ENCODE data around the gene LAMA5.

The LAMA5 gene, protein sequence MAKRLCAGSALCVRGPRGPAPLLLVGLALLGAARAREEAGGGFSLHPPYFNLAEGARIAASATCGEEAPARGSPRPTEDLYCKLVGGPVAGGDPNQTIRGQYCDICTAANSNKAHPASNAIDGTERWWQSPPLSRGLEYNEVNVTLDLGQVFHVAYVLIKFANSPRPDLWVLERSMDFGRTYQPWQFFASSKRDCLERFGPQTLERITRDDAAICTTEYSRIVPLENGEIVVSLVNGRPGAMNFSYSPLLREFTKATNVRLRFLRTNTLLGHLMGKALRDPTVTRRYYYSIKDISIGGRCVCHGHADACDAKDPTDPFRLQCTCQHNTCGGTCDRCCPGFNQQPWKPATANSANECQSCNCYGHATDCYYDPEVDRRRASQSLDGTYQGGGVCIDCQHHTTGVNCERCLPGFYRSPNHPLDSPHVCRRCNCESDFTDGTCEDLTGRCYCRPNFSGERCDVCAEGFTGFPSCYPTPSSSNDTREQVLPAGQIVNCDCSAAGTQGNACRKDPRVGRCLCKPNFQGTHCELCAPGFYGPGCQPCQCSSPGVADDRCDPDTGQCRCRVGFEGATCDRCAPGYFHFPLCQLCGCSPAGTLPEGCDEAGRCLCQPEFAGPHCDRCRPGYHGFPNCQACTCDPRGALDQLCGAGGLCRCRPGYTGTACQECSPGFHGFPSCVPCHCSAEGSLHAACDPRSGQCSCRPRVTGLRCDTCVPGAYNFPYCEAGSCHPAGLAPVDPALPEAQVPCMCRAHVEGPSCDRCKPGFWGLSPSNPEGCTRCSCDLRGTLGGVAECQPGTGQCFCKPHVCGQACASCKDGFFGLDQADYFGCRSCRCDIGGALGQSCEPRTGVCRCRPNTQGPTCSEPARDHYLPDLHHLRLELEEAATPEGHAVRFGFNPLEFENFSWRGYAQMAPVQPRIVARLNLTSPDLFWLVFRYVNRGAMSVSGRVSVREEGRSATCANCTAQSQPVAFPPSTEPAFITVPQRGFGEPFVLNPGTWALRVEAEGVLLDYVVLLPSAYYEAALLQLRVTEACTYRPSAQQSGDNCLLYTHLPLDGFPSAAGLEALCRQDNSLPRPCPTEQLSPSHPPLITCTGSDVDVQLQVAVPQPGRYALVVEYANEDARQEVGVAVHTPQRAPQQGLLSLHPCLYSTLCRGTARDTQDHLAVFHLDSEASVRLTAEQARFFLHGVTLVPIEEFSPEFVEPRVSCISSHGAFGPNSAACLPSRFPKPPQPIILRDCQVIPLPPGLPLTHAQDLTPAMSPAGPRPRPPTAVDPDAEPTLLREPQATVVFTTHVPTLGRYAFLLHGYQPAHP (N-terminal part only)

DNA sequence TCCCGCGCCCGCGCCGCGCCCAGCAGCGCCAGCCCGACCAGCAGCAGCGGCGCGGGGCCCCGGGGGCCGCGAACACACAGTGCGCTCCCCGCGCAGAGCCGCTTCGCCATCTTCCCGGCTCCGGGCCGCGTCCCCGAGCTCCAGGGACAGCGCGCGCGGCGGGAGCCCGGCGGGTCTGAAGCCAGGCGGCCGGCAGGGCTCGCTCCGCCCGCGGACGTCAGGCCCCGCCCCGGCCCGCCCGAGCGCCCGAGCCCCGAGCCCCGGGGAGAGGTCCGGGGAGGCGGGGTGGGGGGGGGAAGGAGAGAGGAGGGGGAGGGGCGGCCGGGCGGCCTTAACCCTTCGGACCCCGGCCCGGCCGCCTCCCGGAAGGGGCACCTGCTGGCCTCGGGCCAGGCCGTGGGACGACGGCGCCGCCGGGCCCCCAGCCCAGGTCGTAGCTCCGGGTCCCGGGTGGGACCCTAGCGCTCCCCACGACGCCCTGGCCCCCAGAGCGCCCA lies at the start of gene LAMA5:
Gene LAMA5 (minus strand): TSS at position 177 of the 497 bp plus-strand sequence. CDS start 67 bp downstream, at position 110.
- H3K4me3 Mint-ChIP-seq: peak within 1 kb of the TSS; percentile 74
- H3K9me3 Mint-ChIP-seq: no peaks in the 10 kb centered on the region
- H3K27ac Mint-ChIP-seq: no peak within 1 kb of the TSS
- peaks cover 51% of the 10 kb centered on the region for H3K4me1 Mint-ChIP-seq
- TF ChIP-seq, protein P1, sequence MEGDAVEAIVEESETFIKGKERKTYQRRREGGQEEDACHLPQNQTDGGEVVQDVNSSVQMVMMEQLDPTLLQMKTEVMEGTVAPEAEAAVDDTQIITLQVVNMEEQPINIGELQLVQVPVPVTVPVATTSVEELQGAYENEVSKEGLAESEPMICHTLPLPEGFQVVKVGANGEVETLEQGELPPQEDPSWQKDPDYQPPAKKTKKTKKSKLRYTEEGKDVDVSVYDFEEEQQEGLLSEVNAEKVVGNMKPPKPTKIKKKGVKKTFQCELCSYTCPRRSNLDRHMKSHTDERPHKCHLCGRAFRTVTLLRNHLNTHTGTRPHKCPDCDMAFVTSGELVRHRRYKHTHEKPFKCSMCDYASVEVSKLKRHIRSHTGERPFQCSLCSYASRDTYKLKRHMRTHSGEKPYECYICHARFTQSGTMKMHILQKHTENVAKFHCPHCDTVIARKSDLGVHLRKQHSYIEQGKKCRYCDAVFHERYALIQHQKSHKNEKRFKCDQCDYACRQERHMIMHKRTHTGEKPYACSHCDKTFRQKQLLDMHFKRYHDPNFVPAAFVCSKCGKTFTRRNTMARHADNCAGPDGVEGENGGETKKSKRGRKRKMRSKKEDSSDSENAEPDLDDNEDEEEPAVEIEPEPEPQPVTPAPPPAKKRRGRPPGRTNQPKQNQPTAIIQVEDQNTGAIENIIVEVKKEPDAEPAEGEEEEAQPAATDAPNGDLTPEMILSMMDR (IDR thresholded peaks at IDR 0.05): no peak
- DNase-seq: peak; percentile 82
- H3K36me3 Mint-ChIP-seq (ENCODE audit: low read depth): no peaks in the 10 kb centered on the region
- H3K27me3 Mint-ChIP-seq (ENCODE audit: low read depth, poor library complexity): no peaks in the 10 kb centered on the region

DNA sequence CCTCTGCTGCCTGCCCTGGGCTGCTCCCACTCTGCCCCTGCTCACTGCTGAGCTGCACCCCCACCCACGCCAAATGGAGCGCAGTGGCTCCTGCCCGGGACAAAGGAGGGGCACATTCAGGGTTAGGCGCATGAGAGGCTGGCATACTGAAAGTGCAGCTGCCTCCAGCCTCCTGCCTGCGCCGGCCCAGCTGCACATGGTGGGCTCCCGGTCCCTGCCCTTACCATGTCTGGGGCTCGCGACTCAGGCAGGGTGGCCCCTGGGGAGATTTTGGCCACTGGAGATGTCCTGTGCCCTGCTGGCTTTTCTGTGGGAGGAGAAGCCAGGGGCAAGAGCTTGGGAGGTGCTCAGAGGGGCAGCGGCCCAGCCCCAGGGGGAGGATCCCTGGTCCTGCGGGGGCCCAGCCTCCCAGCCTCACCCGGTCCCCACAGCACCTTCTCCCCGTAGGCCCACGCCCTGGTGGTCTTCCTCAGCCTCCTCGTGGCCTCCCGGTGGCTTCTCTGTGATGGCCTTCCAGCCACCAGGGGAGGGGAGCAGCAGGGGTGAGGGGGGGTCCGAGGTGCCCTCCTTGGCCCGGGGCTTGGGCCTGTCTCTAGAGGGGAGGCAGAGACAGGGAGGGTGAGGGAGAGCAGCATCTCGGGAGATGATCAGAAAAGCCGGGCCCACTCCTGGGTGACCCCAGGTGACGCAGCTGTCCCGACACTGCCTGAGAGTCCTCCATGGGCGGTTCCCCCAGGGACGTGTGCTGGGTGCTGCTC lies 48.4 kb upstream of the LAMA5 start:
- Mint-ChIP-seq H3K9me3 (no peaks in the 10 kb centered on the region), H3K36me3 (ENCODE audit: low read depth) (no peaks in the 10 kb centered on the region), H3K4me3 (no peak overlapping the region), H3K27ac (no peak overlapping the region), H3K27me3 (ENCODE audit: low read depth, poor library complexity) (peaks cover 17% of the 10 kb centered on the region), H3K4me1 (peaks cover 5% of the 10 kb centered on the region)
- TF ChIP-seq, protein P1 (IDR thresholded peaks at IDR 0.05): no peak
- DNase-seq: no peak

DNA sequence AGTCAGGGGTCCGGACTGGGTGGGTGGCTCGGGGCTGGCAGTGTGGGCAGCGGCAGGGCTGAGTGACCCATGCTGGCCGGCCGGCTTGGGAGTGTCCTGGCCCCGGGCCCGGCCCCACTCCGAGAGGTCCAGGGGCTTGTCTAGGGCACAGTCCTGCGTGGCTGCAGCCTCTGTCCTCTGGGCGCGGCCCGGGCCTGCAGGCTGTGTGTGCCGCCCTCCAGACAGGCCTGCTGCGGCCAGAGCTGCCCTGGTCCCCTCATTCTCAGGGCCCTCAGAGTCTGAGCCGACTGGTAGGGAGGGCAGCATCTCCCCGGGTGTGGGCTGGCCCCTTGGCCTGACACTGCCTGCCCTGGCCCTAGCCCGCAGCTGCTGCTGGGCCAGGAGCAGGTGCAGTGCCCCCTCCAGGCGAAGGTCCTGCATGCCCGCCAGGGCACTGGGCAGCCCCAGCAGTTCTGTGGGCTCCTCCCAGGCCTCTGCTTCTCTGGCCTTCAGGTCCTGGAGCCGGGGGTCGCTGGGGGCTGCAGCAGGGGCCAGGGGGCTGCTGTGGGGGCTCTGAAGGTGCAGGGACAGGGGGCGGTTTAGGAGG lies 46.9 kb upstream of the LAMA5 start:
- Mint-ChIP-seq H3K4me3 (no peak overlapping the region), H3K27me3 (ENCODE audit: low read depth, poor library complexity) (peaks cover 24% of the 10 kb centered on the region), H3K36me3 (ENCODE audit: low read depth) (no peaks in the 10 kb centered on the region), H3K9me3 (no peaks in the 10 kb centered on the region), H3K4me1 (peaks cover 12% of the 10 kb centered on the region), H3K27ac (no peak overlapping the region)
- DNase-seq: no peak
- TF ChIP-seq, protein P1 (IDR thresholded peaks at IDR 0.05): no peak

DNA sequence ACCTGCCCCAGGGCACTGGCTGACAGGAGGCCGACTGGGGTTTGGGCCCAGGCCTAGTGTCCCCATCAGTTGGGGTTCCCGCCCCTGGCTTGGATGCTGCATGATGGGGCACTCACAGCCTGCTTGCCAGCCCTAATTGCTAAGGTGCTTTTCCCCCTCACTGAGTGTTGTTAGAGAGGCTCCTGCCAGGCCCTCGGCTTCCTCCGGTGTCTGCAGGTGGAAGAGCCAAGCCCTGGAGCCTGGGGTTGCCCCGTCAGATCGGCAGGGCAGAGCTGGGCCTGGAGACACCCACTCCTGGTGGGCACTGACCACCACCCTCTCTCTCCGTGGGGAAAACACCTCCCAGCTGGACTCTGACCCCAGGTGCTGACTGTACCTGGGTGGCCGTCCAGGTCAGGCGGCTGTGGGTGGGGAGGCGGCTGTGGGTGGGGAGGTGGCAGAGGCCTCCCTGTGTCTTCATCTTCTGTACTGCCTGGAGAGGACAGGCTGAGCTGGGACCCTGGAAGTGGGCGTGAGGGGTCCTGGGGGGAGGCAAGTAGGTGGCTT lies 46.0 kb upstream of the LAMA5 start:
- peaks cover 12% of the 10 kb centered on the region for H3K4me1 Mint-ChIP-seq
- H3K9me3 Mint-ChIP-seq: no peaks in the 10 kb centered on the region
- no peak overlapping the region for H3K4me3 Mint-ChIP-seq
- H3K27me3 Mint-ChIP-seq (ENCODE audit: low read depth, poor library complexity): peaks cover 28% of the 10 kb centered on the region
- H3K27ac Mint-ChIP-seq: no peak overlapping the region
- no peaks in the 10 kb centered on the region for H3K36me3 Mint-ChIP-seq (ENCODE audit: low read depth)
- TF ChIP-seq, protein P1 (IDR thresholded peaks at IDR 0.05): no peak
- DNase-seq: no peak
